Measurements from ENCODE around the gene UBE2E3. TPM values are rescaled to one million over a fixed set of nuclear protein-coding genes. Genes with fewer than 3 reads are reported as not detected.

Gene UBE2E3
- total and polyA plus RNA-seq, 2 experiments from 2014 or later: 111 to 112 TPM

DNA sequence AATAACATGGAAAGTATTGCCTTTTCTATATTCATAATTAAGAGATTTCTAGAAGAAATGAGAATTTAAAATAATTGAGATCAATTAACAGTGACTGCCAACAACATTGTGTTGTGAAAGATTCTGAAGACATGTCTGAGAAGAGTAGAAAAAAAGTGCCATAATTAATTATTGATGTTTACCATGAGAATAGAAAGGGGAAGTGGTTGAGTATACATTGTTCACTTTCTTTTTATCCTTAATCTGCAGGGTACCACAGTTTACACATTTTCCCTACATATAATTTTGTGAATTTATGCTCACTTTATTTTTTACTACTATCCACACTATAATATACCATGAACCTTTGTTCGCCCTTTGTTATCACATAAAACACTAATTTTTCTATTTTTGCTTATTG lies 47.1 kb upstream of the UBE2E3 start:
- Histone ChIP-seq H3K79me2 (replicated peaks; ENCODE audit: insufficient read depth) (no peaks in the 10 kb centered on the region), H3K4me2 (no peak overlapping the region), H3K27me3 (ENCODE audit: insufficient read depth) (no peaks in the 10 kb centered on the region), H3K4me3 (no peak overlapping the region), H2AFZ (no peak overlapping the region), H4K20me1 (replicated peaks; ENCODE audit: insufficient read depth) (no peaks in the 10 kb centered on the region), H3K4me1 (ENCODE audit: insufficient read depth) (no peaks in the 10 kb centered on the region), H3K9me2 (ENCODE audit: insufficient read depth) (no peaks in the 10 kb centered on the region), H3F3A (replicated peaks; ENCODE audit: low read depth) (no peaks in the 10 kb centered on the region), H3K36me3 (ENCODE audit: insufficient read depth) (no peaks in the 10 kb centered on the region), H3K27ac (ENCODE audit: low read depth) (no peak overlapping the region)
- DNase-seq (ENCODE audit: low spot score): no peak
- Mint-ChIP-seq H3K4me3 (no peak overlapping the region), H3K27me3 (ENCODE audit: insufficient read depth, low read depth, poor library complexity) (no peaks in the 10 kb centered on the region), H3K36me3 (ENCODE audit: low read depth) (no peaks in the 10 kb centered on the region), H3K4me1 (no peaks in the 10 kb centered on the region), H3K9me3 (no peaks in the 10 kb centered on the region), H3K27ac (no peak overlapping the region)
- TF ChIP-seq, protein P1, sequence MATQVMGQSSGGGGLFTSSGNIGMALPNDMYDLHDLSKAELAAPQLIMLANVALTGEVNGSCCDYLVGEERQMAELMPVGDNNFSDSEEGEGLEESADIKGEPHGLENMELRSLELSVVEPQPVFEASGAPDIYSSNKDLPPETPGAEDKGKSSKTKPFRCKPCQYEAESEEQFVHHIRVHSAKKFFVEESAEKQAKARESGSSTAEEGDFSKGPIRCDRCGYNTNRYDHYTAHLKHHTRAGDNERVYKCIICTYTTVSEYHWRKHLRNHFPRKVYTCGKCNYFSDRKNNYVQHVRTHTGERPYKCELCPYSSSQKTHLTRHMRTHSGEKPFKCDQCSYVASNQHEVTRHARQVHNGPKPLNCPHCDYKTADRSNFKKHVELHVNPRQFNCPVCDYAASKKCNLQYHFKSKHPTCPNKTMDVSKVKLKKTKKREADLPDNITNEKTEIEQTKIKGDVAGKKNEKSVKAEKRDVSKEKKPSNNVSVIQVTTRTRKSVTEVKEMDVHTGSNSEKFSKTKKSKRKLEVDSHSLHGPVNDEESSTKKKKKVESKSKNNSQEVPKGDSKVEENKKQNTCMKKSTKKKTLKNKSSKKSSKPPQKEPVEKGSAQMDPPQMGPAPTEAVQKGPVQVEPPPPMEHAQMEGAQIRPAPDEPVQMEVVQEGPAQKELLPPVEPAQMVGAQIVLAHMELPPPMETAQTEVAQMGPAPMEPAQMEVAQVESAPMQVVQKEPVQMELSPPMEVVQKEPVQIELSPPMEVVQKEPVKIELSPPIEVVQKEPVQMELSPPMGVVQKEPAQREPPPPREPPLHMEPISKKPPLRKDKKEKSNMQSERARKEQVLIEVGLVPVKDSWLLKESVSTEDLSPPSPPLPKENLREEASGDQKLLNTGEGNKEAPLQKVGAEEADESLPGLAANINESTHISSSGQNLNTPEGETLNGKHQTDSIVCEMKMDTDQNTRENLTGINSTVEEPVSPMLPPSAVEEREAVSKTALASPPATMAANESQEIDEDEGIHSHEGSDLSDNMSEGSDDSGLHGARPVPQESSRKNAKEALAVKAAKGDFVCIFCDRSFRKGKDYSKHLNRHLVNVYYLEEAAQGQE (IDR thresholded peaks at IDR 0.05; ENCODE audit: unreplicated experiment): no peak
- TF ChIP-seq NANOG (IDR thresholded peaks at IDR 0.05; ENCODE audit: borderline replicate concordance): no peak
- no peak for TF ChIP-seq JUNB (IDR thresholded peaks at IDR 0.05; ENCODE audit: unreplicated experiment)
- TF ChIP-seq, protein P2, sequence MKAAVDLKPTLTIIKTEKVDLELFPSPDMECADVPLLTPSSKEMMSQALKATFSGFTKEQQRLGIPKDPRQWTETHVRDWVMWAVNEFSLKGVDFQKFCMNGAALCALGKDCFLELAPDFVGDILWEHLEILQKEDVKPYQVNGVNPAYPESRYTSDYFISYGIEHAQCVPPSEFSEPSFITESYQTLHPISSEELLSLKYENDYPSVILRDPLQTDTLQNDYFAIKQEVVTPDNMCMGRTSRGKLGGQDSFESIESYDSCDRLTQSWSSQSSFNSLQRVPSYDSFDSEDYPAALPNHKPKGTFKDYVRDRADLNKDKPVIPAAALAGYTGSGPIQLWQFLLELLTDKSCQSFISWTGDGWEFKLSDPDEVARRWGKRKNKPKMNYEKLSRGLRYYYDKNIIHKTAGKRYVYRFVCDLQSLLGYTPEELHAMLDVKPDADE (IDR thresholded peaks at IDR 0.05): no peak
- no peak for TF ChIP-seq ZNF331 (CRISPR knock-in tag; IDR thresholded peaks at IDR 0.05; ENCODE audit: low read depth)
- no peak for TF ChIP-seq ZNF114 (CRISPR knock-in tag; IDR thresholded peaks at IDR 0.05)
- TF ChIP-seq, protein P3, sequence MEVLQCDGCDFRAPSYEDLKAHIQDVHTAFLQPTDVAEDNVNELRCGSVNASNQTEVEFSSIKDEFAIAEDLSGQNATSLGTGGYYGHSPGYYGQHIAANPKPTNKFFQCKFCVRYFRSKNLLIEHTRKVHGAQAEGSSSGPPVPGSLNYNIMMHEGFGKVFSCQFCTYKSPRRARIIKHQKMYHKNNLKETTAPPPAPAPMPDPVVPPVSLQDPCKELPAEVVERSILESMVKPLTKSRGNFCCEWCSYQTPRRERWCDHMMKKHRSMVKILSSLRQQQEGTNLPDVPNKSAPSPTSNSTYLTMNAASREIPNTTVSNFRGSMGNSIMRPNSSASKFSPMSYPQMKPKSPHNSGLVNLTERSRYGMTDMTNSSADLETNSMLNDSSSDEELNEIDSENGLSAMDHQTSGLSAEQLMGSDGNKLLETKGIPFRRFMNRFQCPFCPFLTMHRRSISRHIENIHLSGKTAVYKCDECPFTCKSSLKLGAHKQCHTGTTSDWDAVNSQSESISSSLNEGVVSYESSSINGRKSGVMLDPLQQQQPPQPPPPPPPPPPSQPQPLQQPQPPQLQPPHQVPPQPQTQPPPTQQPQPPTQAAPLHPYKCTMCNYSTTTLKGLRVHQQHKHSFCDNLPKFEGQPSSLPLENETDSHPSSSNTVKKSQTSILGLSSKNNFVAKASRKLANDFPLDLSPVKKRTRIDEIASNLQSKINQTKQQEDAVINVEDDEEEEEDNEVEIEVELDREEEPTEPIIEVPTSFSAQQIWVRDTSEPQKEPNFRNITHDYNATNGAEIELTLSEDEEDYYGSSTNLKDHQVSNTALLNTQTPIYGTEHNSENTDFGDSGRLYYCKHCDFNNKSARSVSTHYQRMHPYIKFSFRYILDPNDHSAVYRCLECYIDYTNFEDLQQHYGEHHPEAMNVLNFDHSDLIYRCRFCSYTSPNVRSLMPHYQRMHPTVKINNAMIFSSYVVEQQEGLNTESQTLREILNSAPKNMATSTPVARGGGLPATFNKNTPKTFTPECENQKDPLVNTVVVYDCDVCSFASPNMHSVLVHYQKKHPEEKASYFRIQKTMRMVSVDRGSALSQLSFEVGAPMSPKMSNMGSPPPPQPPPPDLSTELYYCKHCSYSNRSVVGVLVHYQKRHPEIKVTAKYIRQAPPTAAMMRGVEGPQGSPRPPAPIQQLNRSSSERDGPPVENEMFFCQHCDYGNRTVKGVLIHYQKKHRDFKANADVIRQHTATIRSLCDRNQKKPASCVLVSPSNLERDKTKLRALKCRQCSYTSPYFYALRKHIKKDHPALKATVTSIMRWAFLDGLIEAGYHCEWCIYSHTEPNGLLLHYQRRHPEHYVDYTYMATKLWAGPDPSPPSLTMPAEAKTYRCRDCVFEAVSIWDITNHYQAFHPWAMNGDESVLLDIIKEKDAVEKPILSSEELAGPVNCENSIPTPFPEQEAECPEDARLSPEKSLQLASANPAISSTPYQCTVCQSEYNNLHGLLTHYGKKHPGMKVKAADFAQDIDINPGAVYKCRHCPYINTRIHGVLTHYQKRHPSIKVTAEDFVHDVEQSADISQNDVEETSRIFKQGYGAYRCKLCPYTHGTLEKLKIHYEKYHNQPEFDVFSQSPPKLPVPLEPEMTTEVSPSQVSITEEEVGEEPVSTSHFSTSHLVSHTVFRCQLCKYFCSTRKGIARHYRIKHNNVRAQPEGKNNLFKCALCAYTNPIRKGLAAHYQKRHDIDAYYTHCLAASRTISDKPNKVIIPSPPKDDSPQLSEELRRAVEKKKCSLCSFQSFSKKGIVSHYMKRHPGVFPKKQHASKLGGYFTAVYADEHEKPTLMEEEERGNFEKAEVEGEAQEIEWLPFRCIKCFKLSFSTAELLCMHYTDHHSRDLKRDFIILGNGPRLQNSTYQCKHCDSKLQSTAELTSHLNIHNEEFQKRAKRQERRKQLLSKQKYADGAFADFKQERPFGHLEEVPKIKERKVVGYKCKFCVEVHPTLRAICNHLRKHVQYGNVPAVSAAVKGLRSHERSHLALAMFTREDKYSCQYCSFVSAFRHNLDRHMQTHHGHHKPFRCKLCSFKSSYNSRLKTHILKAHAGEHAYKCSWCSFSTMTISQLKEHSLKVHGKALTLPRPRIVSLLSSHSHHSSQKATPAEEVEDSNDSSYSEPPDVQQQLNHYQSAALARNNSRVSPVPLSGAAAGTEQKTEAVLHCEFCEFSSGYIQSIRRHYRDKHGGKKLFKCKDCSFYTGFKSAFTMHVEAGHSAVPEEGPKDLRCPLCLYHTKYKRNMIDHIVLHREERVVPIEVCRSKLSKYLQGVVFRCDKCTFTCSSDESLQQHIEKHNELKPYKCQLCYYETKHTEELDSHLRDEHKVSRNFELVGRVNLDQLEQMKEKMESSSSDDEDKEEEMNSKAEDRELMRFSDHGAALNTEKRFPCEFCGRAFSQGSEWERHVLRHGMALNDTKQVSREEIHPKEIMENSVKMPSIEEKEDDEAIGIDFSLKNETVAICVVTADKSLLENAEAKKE (CRISPR knock-in tag; IDR thresholded peaks at IDR 0.05): no peak
- TF ChIP-seq EZH2 (IDR thresholded peaks at IDR 0.05; ENCODE audit: low read depth, unreplicated experiment): no peak
- TF ChIP-seq STAT1 (IDR thresholded peaks at IDR 0.05; ENCODE audit: unreplicated experiment): no peak
- TF ChIP-seq EZH2phosphoT487 (IDR thresholded peaks at IDR 0.05; ENCODE audit: unreplicated experiment): no peak
- TF ChIP-seq, protein P4, sequence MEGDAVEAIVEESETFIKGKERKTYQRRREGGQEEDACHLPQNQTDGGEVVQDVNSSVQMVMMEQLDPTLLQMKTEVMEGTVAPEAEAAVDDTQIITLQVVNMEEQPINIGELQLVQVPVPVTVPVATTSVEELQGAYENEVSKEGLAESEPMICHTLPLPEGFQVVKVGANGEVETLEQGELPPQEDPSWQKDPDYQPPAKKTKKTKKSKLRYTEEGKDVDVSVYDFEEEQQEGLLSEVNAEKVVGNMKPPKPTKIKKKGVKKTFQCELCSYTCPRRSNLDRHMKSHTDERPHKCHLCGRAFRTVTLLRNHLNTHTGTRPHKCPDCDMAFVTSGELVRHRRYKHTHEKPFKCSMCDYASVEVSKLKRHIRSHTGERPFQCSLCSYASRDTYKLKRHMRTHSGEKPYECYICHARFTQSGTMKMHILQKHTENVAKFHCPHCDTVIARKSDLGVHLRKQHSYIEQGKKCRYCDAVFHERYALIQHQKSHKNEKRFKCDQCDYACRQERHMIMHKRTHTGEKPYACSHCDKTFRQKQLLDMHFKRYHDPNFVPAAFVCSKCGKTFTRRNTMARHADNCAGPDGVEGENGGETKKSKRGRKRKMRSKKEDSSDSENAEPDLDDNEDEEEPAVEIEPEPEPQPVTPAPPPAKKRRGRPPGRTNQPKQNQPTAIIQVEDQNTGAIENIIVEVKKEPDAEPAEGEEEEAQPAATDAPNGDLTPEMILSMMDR (conservative IDR thresholded peaks at IDR 0.05; ENCODE audit: low read depth in 2 of 2): no peak
- no peak for TF ChIP-seq POLR2AphosphoS5 (IDR thresholded peaks at IDR 0.05; ENCODE audit: low read depth)
- TF ChIP-seq CREB1 (CRISPR knock-in tag; IDR thresholded peaks at IDR 0.05; ENCODE audit: low read depth): no peak
- no peak for ATAC-seq

All from GM23338 (cell line).